K562 (cell line): ENCODE measurements around the gene SNX4. TPM values are rescaled to one million over a fixed set of nuclear protein-coding genes. Genes with fewer than 3 reads are reported as not detected.

Source experiments
- ATAC-seq: fragments of 200-7000 bp; cut with Tn5 transposase; 3 replicates; pipeline ENCODE4 v1.9.1; 2020; ENCODE audit warnings: moderate library complexity
- BruUV-seq: library from RNA; stranded (reverse); fragments of 400-500 nt; replicated peaks from 2 replicates; lab custom pipeline; 2021; lab: Mats Ljungman, UMichigan
- CTCF ChIA-PET: fragments of 300-600 bp; formaldehyde crosslinking; extraction: SDS; loops from one replicate; lab custom pipeline; 2021; ENCODE audit warnings: low intra/inter-chr PET ratio; lab: Yijun Ruan, JAX
- POLR2A ChIA-PET: fragments of 300-600, 350-650 bp; sonication (Branson Sonifier 250); formaldehyde crosslinking; extraction: SDS; loops from one replicate; lab custom pipeline; 2021; ENCODE audit warnings: antibody characterized with exemption, inconsistent platforms; lab: Yijun Ruan, JAX
- DNase-seq, 4 experiments: peaks; one replicate each; pipeline versions ENCODE4 v3.0.0 to v3.0.0-alpha.2; 2011 to 2018; ENCODE audit warnings: low spot score in 3 of 4, mixed read lengths in 3 of 4; ENCODE audit errors: extremely low read depth in 1 of 4
- FAIRE-seq: peaks from 2 replicates; lab custom pipeline; 2011; peaks lifted over from hg19 to GRCh38; lab: Jason Lieb, UNC
- H2AFZ ChIP-seq: 2 replicates; pipeline ENCODE4 v1.6.0; 2011; ENCODE audit warnings: low read depth, low read length, control low read depth, inconsistent platforms
- H3K27ac ChIP-seq: fragments of 200-600 bp; 3 replicates; pipeline ENCODE4 v1.8.0; 2011; ENCODE audit warnings: low read depth, mild to moderate bottlenecking, control low read depth, inconsistent platforms, low read length, moderate library complexity, mixed read lengths; ENCODE audit errors: extremely low read depth
- H3K27me3 ChIP-seq, 2 experiments: fragments of 300-600 bp in 1 of 2; 2 replicates in 1 of 2; 3 replicates in 1 of 2; pipeline versions ENCODE4 v1.6.0 to v1.8.0; 2011; ENCODE audit warnings: inconsistent platforms in 2 of 2, low read length in 2 of 2, mild to moderate bottlenecking in 1 of 2, mixed read lengths in 1 of 2, moderate library complexity in 1 of 2; ENCODE audit not compliant: control insufficient read depth in 2 of 2, insufficient read depth in 2 of 2
- H3K36me3 ChIP-seq: fragments of 300-600 bp; 3 replicates; pipeline ENCODE4 v1.8.0; 2011; ENCODE audit warnings: mild to moderate bottlenecking, low read length, inconsistent platforms; ENCODE audit not compliant: control insufficient read depth, insufficient read depth
- H3K4me1 ChIP-seq, 2 experiments: fragments of 200-600 bp in 1 of 2; replicated peaks in 1 of 2; 2 replicates in 1 of 2; 3 replicates in 1 of 2; pipeline versions ENCODE4 v1.5.1 to v1.8.0; 2011; ENCODE audit warnings: inconsistent platforms in 2 of 2, low read length in 2 of 2, mild to moderate bottlenecking in 1 of 2, mixed read lengths in 1 of 2, moderate library complexity in 1 of 2; ENCODE audit not compliant: control insufficient read depth in 2 of 2, insufficient read depth in 2 of 2
- H3K4me2 ChIP-seq: 2 replicates; pipeline ENCODE4 v1.6.1; 2011; ENCODE audit warnings: low read length, control low read depth, inconsistent platforms, mixed read lengths; ENCODE audit not compliant: insufficient read depth
- H3K4me3 ChIP-seq: fragments of 200-600 bp; sonication (generic), shearing (Covaris generic); 2 replicates; pipeline ENCODE4 v1.5.1; 2016; ENCODE audit warnings: control low read depth, inconsistent platforms
- H3K79me2 ChIP-seq: fragments of 200-600 bp; 3 replicates; pipeline ENCODE4 v1.8.0; 2011; ENCODE audit warnings: low read length, inconsistent platforms; ENCODE audit not compliant: control insufficient read depth, insufficient read depth
- H3K9ac ChIP-seq, 2 experiments: 2 replicates each; pipeline versions ENCODE4 v1.6.0 to v1.6.1; 2011; ENCODE audit warnings: low read depth in 2 of 2, low read length in 2 of 2, control low read depth in 1 of 2, inconsistent platforms in 1 of 2, mild to moderate bottlenecking in 1 of 2, mixed read lengths in 1 of 2; ENCODE audit not compliant: insufficient read depth in 1 of 2
- H3K9me1 ChIP-seq: one replicate; pipeline ENCODE4 v1.6.0; 2011; ENCODE audit warnings: inconsistent platforms, mild to moderate bottlenecking, low read length, moderate library complexity; ENCODE audit not compliant: control insufficient read depth, insufficient read depth
- H3K9me3 ChIP-seq: replicated peaks from 2 replicates; pipeline ENCODE4 v1.5.1; 2011; ENCODE audit warnings: low read depth, low read length, inconsistent platforms; ENCODE audit not compliant: control insufficient read depth, insufficient read depth
- H4K20me1 ChIP-seq: replicated peaks from 2 replicates; pipeline ENCODE4 v1.6.1; 2011; ENCODE audit warnings: low read length, inconsistent platforms, mixed read lengths; ENCODE audit not compliant: control insufficient read depth, insufficient read depth
- BRCA1 ChIP-seq, 2 experiments: fragments of 450-650 bp in 1 of 2; sonication (generic) in 1 of 2; formaldehyde crosslinking in 1 of 2; IDR thresholded peaks; 2 replicates each; pipeline versions ENCODE4 v1.5.0 to v1.6.1; 2017 to 2020; ENCODE audit warnings: mild to moderate bottlenecking in 1 of 2, missing genetic modification reagents in 1 of 2
- CREB3L1 ChIP-seq: fragments of 450-650 bp; IDR thresholded peaks from 2 replicates; pipeline ENCODE4 v1.6.1; 2014; ENCODE audit warnings: low read depth, mild to moderate bottlenecking, moderate library complexity, borderline replicate concordance
- GTF2B ChIP-seq: IDR thresholded peaks from 2 replicates; pipeline ENCODE4 v1.6.1; 2011; ENCODE audit not compliant: insufficient read length; ENCODE audit errors: extremely low read depth
- NR2C2 ChIP-seq, 2 experiments: fragments of 200-800 bp in 1 of 2; sonication (Bioruptor generic) in 1 of 2; sonication (generic) in 1 of 2; formaldehyde crosslinking in 1 of 2; IDR thresholded peaks; 2 replicates each; pipeline versions ENCODE4 v1.6.1 to v1.8.0; 2016 to 2022; ENCODE audit warnings: mild to moderate bottlenecking in 1 of 2, missing compliant biosample characterization in 1 of 2, missing genetic modification characterization in 1 of 2, missing genetic modification reagents in 1 of 2
- STAG1 ChIP-seq: sonication (generic); formaldehyde crosslinking; IDR thresholded peaks from 2 replicates; pipeline ENCODE4 v1.5.0; 2020; ENCODE audit warnings: missing genetic modification reagents, borderline replicate concordance
- ZBTB8A ChIP-seq: fragments of 450-650 bp; IDR thresholded peaks from 2 replicates; pipeline ENCODE4 v1.6.1; 2018; ENCODE audit warnings: mild to moderate bottlenecking, moderate library complexity; ENCODE audit not compliant: partially characterized antibody
- ZNF197 ChIP-seq: fragments of 200-800 bp; sonication (Bioruptor generic); IDR thresholded peaks from 2 replicates; pipeline ENCODE4 v1.6.1; 2016; ENCODE audit warnings: low read depth, missing genetic modification characterization, missing compliant biosample characterization
- ZNF263 ChIP-seq: sonication (generic); formaldehyde crosslinking; IDR thresholded peaks from 2 replicates; pipeline ENCODE4 v1.8.0; 2022; ENCODE audit warnings: mild to moderate bottlenecking, missing genetic modification reagents, borderline replicate concordance
- ZNF277 ChIP-seq: fragments of 250-450 bp; sonication (Bioruptor Pico); IDR thresholded peaks from 2 replicates; pipeline ENCODE4 v1.8.0; 2022; ENCODE audit warnings: inconsistent platforms, mild to moderate bottlenecking, moderate library complexity, borderline replicate concordance
- ZNF311 ChIP-seq: fragments of 250-450 bp; sonication (Bioruptor Pico); IDR thresholded peaks from 2 replicates; pipeline ENCODE4 v1.4.0; 2020; ENCODE audit warnings: mild to moderate bottlenecking, moderate library complexity
- ZNF766 ChIP-seq: fragments of 200-800 bp; sonication (Bioruptor generic); conservative IDR thresholded peaks from 2 replicates; pipeline ENCODE4 v1.6.1; 2016; ENCODE audit warnings: missing genetic modification characterization, missing compliant biosample characterization
- WGBS: fragments of 100-300 bp; shearing (Covaris generic); methylation state at CpG from one replicate; pipeline ENCODE4 v1.1.6; 2016; ENCODE audit warnings: low coverage, mixed read lengths; ENCODE audit not compliant: insufficient coverage; ENCODE audit errors: missing lambda C conversion rate; 5-methylcytosine and 5-hydroxymethylcytosine counted together
- in situ Hi-C: fragments of 300-500 bp; cut with MboI; formaldehyde crosslinking; loops from 4 replicates; pipeline ENCODE4 v1.15.0; 2018; ENCODE audit warnings: inconsistent platforms, mixed read lengths
- intact Hi-C: fragments of 100-400 bp; cut with micrococcal nuclease; formaldehyde crosslinking; loops from 2 replicates; pipeline ENCODE4 v1.14.2; 2022
- polyA plus RNA-seq, 8 experiments: library from polyadenylated mRNA; depleted of rRNA in 4 of 8; stranded (reverse) in 5 of 8; unstranded in 3 of 8; fragments of >200 nt; fragmentation: Nextera tagmentation in 2 of 8; fragmentation: Illumina TruSeq in 1 of 8; extraction: Ambion mirVana in 2 of 8; extraction: Trizol in 1 of 8; gene quantifications; 2 replicates each; pipeline versions ENCODE4 v1.2.1 to v1.2.3, GENCODE V29; 2011 to 2014; ENCODE audit warnings: inconsistent platforms in 1 of 8, missing spikeins in 1 of 8
- total RNA-seq, 7 experiments: library from RNA; depleted of rRNA in 6 of 7; stranded (reverse); fragments of >200 nt in 6 of 7; fragmentation: Illumina TruSeq in 2 of 7; extraction: Trizol in 2 of 7; gene quantifications; 2 replicates each; pipeline versions ENCODE4 v1.2.1 to v1.2.3, GENCODE V29; 2011 to 2021; ENCODE audit warnings: low replicate concordance in 1 of 7

Gene SNX4
- total and polyA plus RNA-seq, 9 of the 15 experiments (the other 6 are each of a cell fraction or from before 2014, with no cell fraction given): 11.4 to 40.3 (median 30.0) TPM

GRCh38 chr3:125428216-125428830 is 91.7 kb downstream of the SNX4 start:
- 59% methylated on average over 7 of the region's 7 CpGs for WGBS
- in situ Hi-C loops (no loop called here), intact Hi-C loops (no loop called here)
- Histone ChIP-seq H3K27me3 (no peaks in the 10 kb centered on the region), H2AFZ (peak overlapping the region; percentile 39; the same call in 1 of the 2 replicates), H3K36me3 (no peaks in the 10 kb centered on the region), H3K4me2 (no peak overlapping the region), H3K9me1 (no peaks in the 10 kb centered on the region), H3K79me2 (no peaks in the 10 kb centered on the region), H3K9me3 (no peaks in the 10 kb centered on the region), H4K20me1 (no peaks in the 10 kb centered on the region), H3K4me1 (peaks cover 10 to 13% of the 10 kb centered on the region in 2 experiments; a peak in 4 of 5 replicates), H3K4me3 (no peak overlapping the region), H3K9ac (no peak overlapping the region), H3K27ac (no peak overlapping the region)
- no peak for ATAC-seq
- FAIRE-seq: no peak
- TF ChIP-seq ZBTB8A (no peak), BRCA1 (IDR thresholded peaks at IDR 0.05) (no peak), BRCA1 (CRISPR knock-in tag; IDR thresholded peaks at IDR 0.05) (no peak), ZNF277 (CRISPR knock-in tag) (no peak), ZNF263 (CRISPR knock-in tag) (no peak), ZNF197 (CRISPR knock-in tag) (no peak), GTF2B (no peak), NR2C2 (CRISPR knock-in tag; IDR thresholded peaks at IDR 0.05) (no peak), NR2C2 (tag; IDR thresholded peaks at IDR 0.05) (no peak), ZNF311 (CRISPR knock-in tag) (no peak), STAG1 (CRISPR knock-in tag) (no peak), ZNF766 (CRISPR knock-in tag) (no peak), CREB3L1 (no peak)
- no peak for DNase-seq
- BruUV-seq: no TSS peak
- CTCF ChIA-PET: no interaction called here
- POLR2A ChIA-PET: interaction anchor here (0.6 kb wide), 1 partner anchor 780 kb away, joined by 5 read pairs; no protein-coding TSS in a partner anchor
